ENCODE measurements around the gene YPEL1.

The YPEL1 gene

DNA sequence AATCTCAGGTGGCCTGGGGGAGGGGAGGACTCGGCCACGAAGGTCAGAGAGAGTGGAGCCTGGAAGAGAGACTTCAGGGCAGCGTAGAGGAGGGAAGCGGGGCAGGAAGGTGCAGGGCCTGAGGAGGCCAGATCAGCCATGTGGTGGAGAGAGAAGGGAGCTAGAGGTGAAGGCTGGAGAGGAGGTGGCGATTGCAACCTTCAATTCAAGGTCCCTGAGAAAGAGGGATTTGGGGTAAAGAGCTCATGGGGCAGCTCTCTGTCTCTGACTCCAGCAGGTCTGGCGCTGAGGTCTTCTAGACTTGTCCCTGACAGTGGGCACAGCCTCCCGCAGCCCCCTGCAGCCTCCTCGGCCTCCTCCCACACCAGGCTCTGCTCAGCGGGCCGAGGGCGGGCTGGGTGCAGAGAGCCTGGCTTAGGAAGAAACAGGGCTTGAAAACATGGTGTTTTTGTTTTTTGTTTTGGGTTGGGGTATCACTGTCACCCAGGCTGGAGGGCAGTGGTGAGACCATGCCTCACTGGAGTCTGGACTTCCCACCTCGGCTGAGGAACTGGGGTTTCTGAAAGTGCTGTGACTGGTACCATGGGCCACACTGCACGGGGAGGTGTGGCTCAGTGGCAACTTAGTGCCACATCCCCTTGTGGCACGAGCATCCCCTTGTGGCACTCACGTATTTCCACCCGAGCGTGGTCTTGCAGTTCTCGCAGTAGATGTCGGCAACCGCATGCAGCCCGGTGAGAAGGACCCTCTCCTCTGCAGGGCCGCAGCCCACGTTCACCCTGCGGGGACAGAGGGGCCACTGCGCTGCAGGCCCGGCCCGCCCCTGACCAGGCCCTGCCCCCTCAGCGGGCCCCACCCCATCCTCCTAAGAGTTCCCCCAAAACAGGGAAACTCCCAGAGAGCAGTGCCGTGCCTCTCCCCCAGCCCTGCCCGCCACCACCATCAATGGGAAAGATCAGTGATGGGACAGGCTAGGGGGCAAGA, 32.6 kb downstream of the YPEL1 start:
- H3K27me3 Mint-ChIP-seq, result no peaks in the 10 kb centered on the region
- no peak for DNase-seq
- no peaks in the 10 kb centered on the region for H3K9me3 Mint-ChIP-seq
- H3K4me1 Mint-ChIP-seq, result no peaks in the 10 kb centered on the region
- H3K36me3 Mint-ChIP-seq (ENCODE audit: low read depth), result no peaks in the 10 kb centered on the region
- no peak overlapping the region for H3K27ac Mint-ChIP-seq
- H3K4me3 Mint-ChIP-seq, result no peak overlapping the region
- no peak for ATAC-seq

- H3K27ac Mint-ChIP-seq, result peak overlapping the region; percentile 27
- H3K4me1 Mint-ChIP-seq, result no peaks in the 10 kb centered on the region
- H3K36me3 Mint-ChIP-seq (ENCODE audit: low read depth), result no peaks in the 10 kb centered on the region
- H3K4me3 Mint-ChIP-seq, result no peak overlapping the region
- ATAC-seq (no peak), DNase-seq (no peak)
- no peaks in the 10 kb centered on the region for H3K27me3 Mint-ChIP-seq
- H3K9me3 Mint-ChIP-seq, result no peaks in the 10 kb centered on the region
Observed at GRCh38 chr22:21702094-21702493, 33.5 kb downstream of the YPEL1 start.

- DNase-seq (no peak), ATAC-seq (no peak)
- Mint-ChIP-seq H3K4me1 (no peaks in the 10 kb centered on the region), H3K4me3 (no peak overlapping the region), H3K27ac (no peak overlapping the region), H3K9me3 (no peaks in the 10 kb centered on the region), H3K27me3 (no peaks in the 10 kb centered on the region), H3K36me3 (ENCODE audit: low read depth) (peaks cover 3% of the 10 kb centered on the region)
Observed at GRCh38 chr22:21701384-21701971, 34.1 kb downstream of the YPEL1 start.

GRCh38 chr22:21700822-21701221, 34.8 kb downstream of the YPEL1 start:
- DNase-seq (no peak), ATAC-seq (no peak)
- no peaks in the 10 kb centered on the region for H3K4me1 Mint-ChIP-seq
- peaks cover 6% of the 10 kb centered on the region for H3K36me3 Mint-ChIP-seq (ENCODE audit: low read depth)
- peak overlapping the region; percentile 37 for H3K27ac Mint-ChIP-seq
- no peak overlapping the region for H3K4me3 Mint-ChIP-seq
- no peaks in the 10 kb centered on the region for H3K9me3 Mint-ChIP-seq
- H3K27me3 Mint-ChIP-seq, result no peaks in the 10 kb centered on the region

- peaks cover 8% of the 10 kb centered on the region for H3K36me3 Mint-ChIP-seq (ENCODE audit: low read depth)
- H3K4me3 Mint-ChIP-seq, result no peak overlapping the region
- no peak overlapping the region for H3K27ac Mint-ChIP-seq
- no peaks in the 10 kb centered on the region for H3K27me3 Mint-ChIP-seq
- no peaks in the 10 kb centered on the region for H3K4me1 Mint-ChIP-seq
- ATAC-seq (no peak), DNase-seq (no peak)
- H3K9me3 Mint-ChIP-seq, result no peaks in the 10 kb centered on the region
Observed at GRCh38 chr22:21699643-21700042, 36.0 kb downstream of the YPEL1 start.

- H3K4me1 Mint-ChIP-seq, result no peaks in the 10 kb centered on the region
- H3K4me3 Mint-ChIP-seq, result no peak overlapping the region
- ATAC-seq (no peak), DNase-seq (no peak)
- no peaks in the 10 kb centered on the region for H3K9me3 Mint-ChIP-seq
- H3K27ac Mint-ChIP-seq, result no peak overlapping the region
- H3K36me3 Mint-ChIP-seq (ENCODE audit: low read depth), result peaks cover 8% of the 10 kb centered on the region
- no peaks in the 10 kb centered on the region for H3K27me3 Mint-ChIP-seq
Observed at GRCh38 chr22:21698430-21699329, 36.9 kb downstream of the YPEL1 start.

GRCh38 chr22:21697880-21698279, 37.7 kb downstream of the YPEL1 start:
- Mint-ChIP-seq H3K27ac (no peak overlapping the region), H3K36me3 (ENCODE audit: low read depth) (peaks cover 8% of the 10 kb centered on the region), H3K27me3 (no peaks in the 10 kb centered on the region), H3K9me3 (no peaks in the 10 kb centered on the region), H3K4me3 (no peak overlapping the region), H3K4me1 (no peaks in the 10 kb centered on the region)
- DNase-seq (no peak), ATAC-seq (no peak)

GRCh38 chr22:21697021-21697771, 38.4 kb downstream of the YPEL1 start:
- H3K4me1 Mint-ChIP-seq, result no peaks in the 10 kb centered on the region
- H3K27me3 Mint-ChIP-seq, result no peaks in the 10 kb centered on the region
- peaks cover 8% of the 10 kb centered on the region for H3K36me3 Mint-ChIP-seq (ENCODE audit: low read depth)
- no peak overlapping the region for H3K4me3 Mint-ChIP-seq
- no peak for ATAC-seq
- H3K9me3 Mint-ChIP-seq, result no peaks in the 10 kb centered on the region
- no peak for DNase-seq
- H3K27ac Mint-ChIP-seq, result no peak overlapping the region

GRCh38 chr22:21696115-21696514, 39.5 kb downstream of the YPEL1 start:
- ATAC-seq (no peak), DNase-seq (no peak)
- Mint-ChIP-seq H3K36me3 (ENCODE audit: low read depth) (peaks cover 14% of the 10 kb centered on the region), H3K4me1 (peaks cover 1% of the 10 kb centered on the region), H3K27me3 (no peaks in the 10 kb centered on the region), H3K27ac (no peak overlapping the region), H3K4me3 (no peak overlapping the region), H3K9me3 (no peaks in the 10 kb centered on the region)

DNA sequence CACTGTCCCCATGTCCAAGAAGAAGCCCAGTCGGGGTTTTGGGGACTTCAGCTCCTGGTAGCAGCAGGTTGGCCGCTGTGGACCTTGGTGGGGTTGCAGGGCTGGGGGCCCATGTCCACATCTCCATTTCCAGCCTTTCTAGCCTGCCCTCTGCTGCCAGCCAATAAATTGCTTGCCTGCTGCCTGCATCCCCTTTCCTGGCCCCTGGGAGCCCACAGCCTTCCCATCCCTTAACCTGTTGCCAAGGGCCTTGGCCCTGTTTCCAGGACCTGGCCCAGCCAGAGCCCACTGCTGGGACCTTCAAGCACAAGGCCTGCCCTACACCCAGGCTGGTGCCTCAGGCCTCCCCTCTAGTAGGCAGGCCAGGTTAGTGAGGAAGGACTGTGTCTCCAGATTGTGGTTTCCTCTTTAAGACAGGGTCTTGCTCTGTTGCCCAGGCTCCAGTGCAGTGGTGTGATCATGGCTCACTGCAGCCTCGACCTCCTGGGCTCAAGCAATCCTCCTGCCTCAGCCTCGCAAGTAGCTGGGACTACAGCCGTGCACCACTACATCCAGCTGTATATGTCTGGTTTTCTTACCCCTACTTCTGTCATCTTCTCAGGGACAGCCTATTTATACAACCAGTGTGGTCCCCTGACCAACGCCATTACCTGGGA, 40.0 kb downstream of the YPEL1 start:
- ATAC-seq, result no peak
- Mint-ChIP-seq H3K27ac (no peak overlapping the region), H3K9me3 (no peaks in the 10 kb centered on the region), H3K4me1 (peaks cover 7% of the 10 kb centered on the region), H3K27me3 (no peaks in the 10 kb centered on the region), H3K36me3 (ENCODE audit: low read depth) (peaks cover 16% of the 10 kb centered on the region), H3K4me3 (no peak overlapping the region)
- DNase-seq, result no peak

DNA sequence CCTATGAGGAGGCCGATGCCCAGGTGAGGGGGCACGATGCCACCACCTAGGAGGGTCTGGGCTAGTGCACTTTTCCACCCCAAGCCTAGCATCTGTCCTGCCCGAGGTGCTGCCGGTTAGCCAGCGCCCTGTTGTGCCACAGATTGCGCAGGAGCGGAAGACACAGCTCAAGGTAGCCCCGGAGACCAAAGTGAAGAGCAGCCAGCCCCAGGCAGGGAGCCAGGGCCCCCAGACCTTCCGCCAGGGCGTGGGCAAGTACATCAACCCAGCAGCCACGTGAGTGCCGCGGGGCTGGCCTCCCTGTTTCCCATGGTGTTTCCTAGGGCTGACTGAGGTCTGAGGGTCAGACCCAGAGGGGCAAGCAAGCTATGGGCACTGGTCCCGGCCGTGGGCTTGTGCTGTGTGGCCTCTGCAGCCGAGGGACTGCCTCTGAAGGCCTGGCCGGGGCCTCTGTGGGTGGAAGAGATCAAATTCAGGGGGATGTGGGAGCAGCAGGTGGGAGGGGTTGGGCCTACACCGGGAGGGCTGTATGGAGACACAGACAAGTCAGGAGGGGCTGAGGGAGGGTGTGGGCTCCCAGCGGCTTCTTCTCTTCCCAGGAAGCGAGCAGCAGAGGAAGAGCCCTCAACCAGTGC, 40.7 kb downstream of the YPEL1 start:
- H3K36me3 Mint-ChIP-seq (ENCODE audit: low read depth), result peaks cover 21% of the 10 kb centered on the region
- peaks cover 13% of the 10 kb centered on the region for H3K4me1 Mint-ChIP-seq
- H3K27me3 Mint-ChIP-seq, result no peaks in the 10 kb centered on the region
- DNase-seq (no peak), ATAC-seq (no peak)
- H3K9me3 Mint-ChIP-seq, result no peaks in the 10 kb centered on the region
- no peak overlapping the region for H3K27ac Mint-ChIP-seq
- H3K4me3 Mint-ChIP-seq, result no peak overlapping the region

DNA sequence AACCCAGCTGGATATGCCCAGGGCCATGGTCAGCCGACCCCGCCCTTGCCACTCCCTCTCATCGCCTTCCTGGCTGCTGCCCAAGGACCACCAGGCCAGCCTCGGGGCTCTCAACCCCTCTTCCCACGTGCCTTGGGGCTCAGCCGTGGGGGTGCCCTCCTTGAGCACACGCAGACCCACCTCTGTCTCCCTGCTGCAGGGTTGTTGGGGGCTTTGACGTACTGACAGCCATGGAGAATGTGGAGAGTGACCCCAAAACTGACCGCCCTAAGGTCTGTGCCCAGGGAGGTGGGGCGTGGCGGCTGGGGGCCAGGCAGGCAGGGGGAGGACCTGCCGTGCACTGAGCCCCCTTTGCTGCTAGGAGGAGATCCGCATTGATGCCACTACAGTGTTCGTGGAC, 41.2 kb downstream of the YPEL1 start:
- no peak overlapping the region for H3K4me3 Mint-ChIP-seq
- ATAC-seq, result no peak

GRCh38 chr22:21693999-21694341, 41.6 kb downstream of the YPEL1 start:
- H3K27me3 Mint-ChIP-seq, result no peaks in the 10 kb centered on the region

More for the DNA sequence above, 41.2 kb downstream of the YPEL1 start:
- H3K27ac Mint-ChIP-seq, result no peak overlapping the region
- DNase-seq, result no peak
- peaks cover 21% of the 10 kb centered on the region for H3K36me3 Mint-ChIP-seq (ENCODE audit: low read depth)
- no peaks in the 10 kb centered on the region for H3K27me3 Mint-ChIP-seq
- no peaks in the 10 kb centered on the region for H3K9me3 Mint-ChIP-seq
- H3K4me1 Mint-ChIP-seq, result peaks cover 18% of the 10 kb centered on the region

More at GRCh38 chr22:21693999-21694341, 41.6 kb downstream of the YPEL1 start:
- ATAC-seq (no peak), DNase-seq (no peak)
- H3K4me1 Mint-ChIP-seq, result peaks cover 22% of the 10 kb centered on the region
- no peak overlapping the region for H3K4me3 Mint-ChIP-seq
- H3K27ac Mint-ChIP-seq, result no peak overlapping the region
- H3K9me3 Mint-ChIP-seq, result no peaks in the 10 kb centered on the region
- peaks cover 21% of the 10 kb centered on the region for H3K36me3 Mint-ChIP-seq (ENCODE audit: low read depth)
